Naive thymus-derived CD8-positive, alpha-beta T cell (primary cell): ENCODE results near the gene PIP5K1B. TPM values are rescaled to one million over a fixed set of nuclear protein-coding genes. Genes with fewer than 3 reads are reported as not detected.

Experiments used
- ATAC-seq, 2 donors: fragments of 150-1000 bp; cut with Tn5 transposase in 1 of 2; sonication (Bioruptor Pico), chemical (Tn5 transposase) in 1 of 2; 1 replicate in 1 of 2; 2 replicates in 1 of 2; pipeline ENCODE4 v1.10.0; 2021; ENCODE audit warnings: mild to moderate bottlenecking in 2 of 2, moderate library complexity in 2 of 2
- POLR2A ChIA-PET: fragments of 350-600 bp; sonication (Branson Sonifier 250); formaldehyde crosslinking; loops from one replicate; lab custom pipeline; 2021; ENCODE audit warnings: antibody characterized with exemption; lab: Charles Lee
- DNase-seq, 10 donors: peaks; one replicate each; pipeline versions ENCODE4 v3.0.0 to v3.0.0-alpha.2; 2020 to 2022
- H3K27ac Mint-ChIP-seq, 10 donors: one replicate each; pipeline ENCODE4 v1.8.0; 2020 to 2022; ENCODE audit warnings: mild to moderate bottlenecking in 10 of 10, mixed read lengths in 10 of 10, moderate library complexity in 4 of 10, inconsistent platforms in 1 of 10
- H3K27me3 Mint-ChIP-seq, 5 donors: one replicate each; pipeline ENCODE4 v1.8.0; 2021 to 2022; ENCODE audit warnings: mixed read lengths in 5 of 5
- H3K36me3 Mint-ChIP-seq, 3 donors: one replicate each; pipeline ENCODE4 v1.8.0; 2020 to 2022; ENCODE audit warnings: mixed read lengths in 3 of 3, mild to moderate bottlenecking in 2 of 3, inconsistent platforms in 1 of 3
- H3K4me1 Mint-ChIP-seq, 4 donors: one replicate each; pipeline ENCODE4 v1.8.0; 2021 to 2022; ENCODE audit warnings: mixed read lengths in 4 of 4
- H3K4me3 Mint-ChIP-seq, 10 donors: one replicate each; pipeline ENCODE4 v1.8.0; 2020 to 2022; ENCODE audit warnings: mild to moderate bottlenecking in 10 of 10, mixed read lengths in 10 of 10, moderate library complexity in 6 of 10, inconsistent platforms in 1 of 10
- H3K9me3 Mint-ChIP-seq, 9 donors: one replicate each; pipeline ENCODE4 v1.8.0; 2020 to 2022; ENCODE audit warnings: mixed read lengths in 9 of 9, mild to moderate bottlenecking in 3 of 9, inconsistent platforms in 1 of 9, moderate library complexity in 1 of 9
- polyA plus RNA-seq, 3 donors: library from polyadenylated mRNA; unstranded; fragments of 300-500 nt; fragmentation: Illumina TruSeq; gene quantifications; one replicate each; pipeline ENCODE4 v1.2.3, GENCODE V29; 2021
- total RNA-seq, 8 experiments: library from RNA in 2 of 8; stranded (reverse) in 2 of 8; gene quantifications; one replicate each; pipeline ENCODE4 v1.2.3 and lab custom pipeline; 2021 to 2026

PIP5K1B gene
- total and polyA plus RNA-seq, 5 experiments from 2014 or later, result 0.18 to 1.2 (median 0.47) TPM; not detected in 2

GRCh38 chr9:68950689-68951088 lies 245.6 kb downstream of the PIP5K1B start:
- no peaks in the 10 kb centered on the region for H3K9me3 Mint-ChIP-seq
- peaks cover 3 to 24% (median 7%) of the 10 kb centered on the region in 4 donors for H3K4me1 Mint-ChIP-seq
- DNase-seq, result no peak
- H3K27me3 Mint-ChIP-seq, result peaks cover 3 to 31% (median 21%) of the 10 kb centered on the region in 5 donors
- H3K4me3 Mint-ChIP-seq, result no peak overlapping the region
- H3K36me3 Mint-ChIP-seq, result no peaks in the 10 kb centered on the region
- POLR2A ChIA-PET, result no interaction called here
- H3K27ac Mint-ChIP-seq, result no peak overlapping the region
- ATAC-seq, result no peak

GRCh38 chr9:68951879-68952659 lies 247.0 kb downstream of the PIP5K1B start:
- Mint-ChIP-seq H3K27me3 (peaks cover 3 to 25% (median 14%) of the 10 kb centered on the region in 5 donors), H3K4me1 (peaks cover 3 to 24% (median 7%) of the 10 kb centered on the region in 4 donors), H3K9me3 (peaks cover 0 to 7% (median 0%) of the 10 kb centered on the region in 9 donors), H3K27ac (peak overlapping the region in 1 of 10 donors; percentile 3), H3K36me3 (peaks cover 0 to 7% (median 2%) of the 10 kb centered on the region in 3 donors), H3K4me3 (no peak overlapping the region)
- DNase-seq (no peak), ATAC-seq (no peak)
- POLR2A ChIA-PET, result no interaction called here

- ATAC-seq (no peak), DNase-seq (no peak)
- Mint-ChIP-seq H3K27me3 (peaks cover 2 to 18% (median 10%) of the 10 kb centered on the region in 5 donors), H3K4me1 (peaks cover 3 to 24% (median 7%) of the 10 kb centered on the region in 4 donors), H3K9me3 (peaks cover 0 to 9% (median 0%) of the 10 kb centered on the region in 9 donors), H3K27ac (no peak overlapping the region), H3K36me3 (peaks cover 0 to 7% (median 3%) of the 10 kb centered on the region in 3 donors), H3K4me3 (no peak overlapping the region)
- POLR2A ChIA-PET, result interaction anchor here (0.6 kb wide), 1 partner anchor 77 kb away, joined by 3 read pairs; no protein-coding TSS in a partner anchor
Measured at GRCh38 chr9:68953771-68954170, 248.7 kb downstream of the PIP5K1B start.

- peaks cover 3 to 22% (median 7%) of the 10 kb centered on the region in 4 donors for H3K4me1 Mint-ChIP-seq
- H3K4me3 Mint-ChIP-seq, result peak overlapping the region in 1 of 10 donors; percentile 49
- H3K27ac Mint-ChIP-seq, result peak overlapping the region in 2 of 10 donors; percentile 3 to 13
- ATAC-seq (peak in 1 of 2 donors; percentile 47), DNase-seq (peak in 1 of 10 donors; percentile 1)
- peaks cover 4 to 25% (median 10%) of the 10 kb centered on the region in 5 donors for H3K27me3 Mint-ChIP-seq
- POLR2A ChIA-PET, result no interaction called here
- H3K9me3 Mint-ChIP-seq, result peaks cover 0 to 9% (median 0%) of the 10 kb centered on the region in 9 donors
- H3K36me3 Mint-ChIP-seq, result peaks cover 0 to 7% (median 3%) of the 10 kb centered on the region in 3 donors
Measured at GRCh38 chr9:68955330-68955729, 250.3 kb downstream of the PIP5K1B start.

- ATAC-seq, result no peak
- POLR2A ChIA-PET, result no interaction called here
- Mint-ChIP-seq H3K4me1 (peaks cover 3 to 16% (median 7%) of the 10 kb centered on the region in 4 donors), H3K27me3 (peaks cover 4 to 41% (median 13%) of the 10 kb centered on the region in 5 donors), H3K9me3 (peaks cover 0 to 9% (median 0%) of the 10 kb centered on the region in 9 donors), H3K27ac (no peak overlapping the region), H3K36me3 (peaks cover 0 to 7% (median 3%) of the 10 kb centered on the region in 3 donors), H3K4me3 (no peak overlapping the region)
- DNase-seq, result no peak
Measured at GRCh38 chr9:68957479-68957878, 252.4 kb downstream of the PIP5K1B start.

GRCh38 chr9:68961587-68961986 lies 256.5 kb downstream of the PIP5K1B start:
- POLR2A ChIA-PET, result no interaction called here
- peaks cover 0 to 6% (median 0%) of the 10 kb centered on the region in 9 donors for H3K9me3 Mint-ChIP-seq
- H3K27ac Mint-ChIP-seq, result peak overlapping the region in 1 of 10 donors; percentile 9
- DNase-seq, result no peak
- no peak overlapping the region for H3K4me3 Mint-ChIP-seq
- no peak for ATAC-seq
- peaks cover 0 to 4% (median 3%) of the 10 kb centered on the region in 3 donors for H3K36me3 Mint-ChIP-seq
- H3K27me3 Mint-ChIP-seq, result peaks cover 2 to 23% (median 4%) of the 10 kb centered on the region in 5 donors
- H3K4me1 Mint-ChIP-seq, result no peaks in the 10 kb centered on the region

- Mint-ChIP-seq H3K4me3 (no peak overlapping the region), H3K27me3 (peaks cover 2 to 23% (median 4%) of the 10 kb centered on the region in 5 donors), H3K9me3 (no peaks in the 10 kb centered on the region), H3K27ac (no peak overlapping the region), H3K36me3 (no peaks in the 10 kb centered on the region), H3K4me1 (no peaks in the 10 kb centered on the region)
- DNase-seq, result no peak
- POLR2A ChIA-PET, result no interaction called here
- no peak for ATAC-seq
Measured at GRCh38 chr9:68963416-68963815, 258.4 kb downstream of the PIP5K1B start.

GRCh38 chr9:68964102-68964541 lies 259.1 kb downstream of the PIP5K1B start:
- DNase-seq (no peak), ATAC-seq (no peak)
- Mint-ChIP-seq H3K4me1 (no peaks in the 10 kb centered on the region), H3K27ac (no peak overlapping the region), H3K4me3 (no peak overlapping the region), H3K36me3 (no peaks in the 10 kb centered on the region), H3K9me3 (no peaks in the 10 kb centered on the region), H3K27me3 (peaks cover 2 to 23% (median 4%) of the 10 kb centered on the region in 5 donors)
- POLR2A ChIA-PET, result no interaction called here

- POLR2A ChIA-PET, result no interaction called here
- ATAC-seq, result no peak
- no peak overlapping the region for H3K4me3 Mint-ChIP-seq
- peaks cover 2 to 22% (median 4%) of the 10 kb centered on the region in 5 donors for H3K27me3 Mint-ChIP-seq
- no peaks in the 10 kb centered on the region for H3K9me3 Mint-ChIP-seq
- DNase-seq, result no peak
- no peak overlapping the region for H3K27ac Mint-ChIP-seq
- H3K36me3 Mint-ChIP-seq, result no peaks in the 10 kb centered on the region
- H3K4me1 Mint-ChIP-seq, result no peaks in the 10 kb centered on the region
Measured at GRCh38 chr9:68964765-68965164, 259.7 kb downstream of the PIP5K1B start.

GRCh38 chr9:68966496-68966944 lies 261.5 kb downstream of the PIP5K1B start:
- POLR2A ChIA-PET, result no interaction called here
- Mint-ChIP-seq H3K4me1 (no peaks in the 10 kb centered on the region), H3K36me3 (no peaks in the 10 kb centered on the region), H3K27me3 (peaks cover 0 to 6% (median 0%) of the 10 kb centered on the region in 5 donors), H3K9me3 (peaks cover 0 to 2% (median 0%) of the 10 kb centered on the region in 9 donors), H3K4me3 (no peak overlapping the region), H3K27ac (no peak overlapping the region)
- ATAC-seq, result no peak
- DNase-seq, result no peak

GRCh38 chr9:68967800-68968199 lies 262.8 kb downstream of the PIP5K1B start:
- POLR2A ChIA-PET, result no interaction called here
- Mint-ChIP-seq H3K27ac (no peak overlapping the region), H3K27me3 (no peaks in the 10 kb centered on the region), H3K36me3 (no peaks in the 10 kb centered on the region), H3K9me3 (peaks cover 0 to 2% (median 0%) of the 10 kb centered on the region in 9 donors), H3K4me1 (no peaks in the 10 kb centered on the region), H3K4me3 (no peak overlapping the region)
- no peak for DNase-seq
- ATAC-seq, result no peak

- Mint-ChIP-seq H3K27me3 (no peaks in the 10 kb centered on the region), H3K27ac (no peak overlapping the region), H3K4me3 (no peak overlapping the region), H3K9me3 (peaks cover 0 to 2% (median 0%) of the 10 kb centered on the region in 9 donors), H3K4me1 (peaks cover 0 to 6% (median 4%) of the 10 kb centered on the region in 4 donors), H3K36me3 (no peaks in the 10 kb centered on the region)
- DNase-seq (no peak), ATAC-seq (no peak)
- POLR2A ChIA-PET, result no interaction called here
Measured at GRCh38 chr9:68969538-68969937, 264.5 kb downstream of the PIP5K1B start.

GRCh38 chr9:68970151-68970550 lies 265.1 kb downstream of the PIP5K1B start:
- no peaks in the 10 kb centered on the region for H3K27me3 Mint-ChIP-seq
- H3K27ac Mint-ChIP-seq, result no peak overlapping the region
- POLR2A ChIA-PET, result no interaction called here
- no peak overlapping the region for H3K4me3 Mint-ChIP-seq
- ATAC-seq (no peak), DNase-seq (no peak)
- H3K9me3 Mint-ChIP-seq, result peaks cover 0 to 2% (median 0%) of the 10 kb centered on the region in 9 donors
- H3K4me1 Mint-ChIP-seq, result peaks cover 0 to 11% (median 4%) of the 10 kb centered on the region in 4 donors
- no peaks in the 10 kb centered on the region for H3K36me3 Mint-ChIP-seq
